Ovary (tissue), 3 donors: ENCODE results near the gene SRCAP.

Source experiments
- CTCF ChIP-seq, 3 donors: fragments of 450-650 bp in 2 of 3; fragments of 200-600 bp in 1 of 3; IDR thresholded peaks; one replicate each; pipeline versions ENCODE4 v1.5.1 to v1.8.0; 2016 to 2022; ENCODE audit warnings: antibody characterized with exemption in 3 of 3, mild to moderate bottlenecking in 1 of 3
- POLR2A ChIP-seq: fragments of 450-650 bp; IDR thresholded peaks from one replicate; pipeline ENCODE4 v1.6.1; 2017; ENCODE audit warnings: antibody characterized with exemption, mild to moderate bottlenecking, moderate library complexity
- donor health status: DM: no; HTN: no; CAD: no.

- no peak for TF ChIP-seq CTCF (IDR thresholded peaks at IDR 0.05)
- TF ChIP-seq POLR2A, result no peak
These were observed 49.9 kb downstream of the SRCAP start for GRCh38 chr16:30748634-30749445.
